ENCODE results near the gene TRMT10C.

DNA sequence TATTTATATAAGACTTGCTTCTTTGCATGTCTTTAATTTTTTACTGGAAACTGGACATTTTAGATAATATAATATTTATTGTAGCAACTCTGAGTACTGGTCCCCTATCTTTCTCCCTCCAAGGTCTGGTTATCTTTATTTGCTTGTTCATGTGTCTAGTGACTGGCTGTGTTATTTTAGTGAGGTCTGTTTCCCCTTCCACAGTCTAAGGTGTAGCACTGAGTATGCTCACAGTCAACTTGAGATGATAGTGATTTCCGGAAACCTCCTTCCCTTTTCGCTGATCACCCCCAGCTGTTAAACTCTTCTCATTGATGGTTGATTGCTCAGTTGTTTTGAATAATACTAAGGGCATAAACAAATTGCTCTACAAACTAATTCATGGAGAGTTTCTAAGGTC lies 49.4 kb downstream of the TRMT10C start:
- TF ChIP-seq CSDC2 (CRISPR knock-in tag; IDR thresholded peaks at IDR 0.05) (no peak), RARB (CRISPR knock-in tag; IDR thresholded peaks at IDR 0.05) (no peak), GLIS3 (CRISPR knock-in tag; IDR thresholded peaks at IDR 0.05) (no peak), ESRRG (CRISPR knock-in tag; IDR thresholded peaks at IDR 0.05) (no peak), ARNTL (CRISPR knock-in tag; IDR thresholded peaks at IDR 0.05; ENCODE audit: borderline replicate concordance, low read depth) (no peak), ZNF8 (CRISPR knock-in tag; IDR thresholded peaks at IDR 0.05) (no peak)
- TF ChIP-seq, protein P1, sequence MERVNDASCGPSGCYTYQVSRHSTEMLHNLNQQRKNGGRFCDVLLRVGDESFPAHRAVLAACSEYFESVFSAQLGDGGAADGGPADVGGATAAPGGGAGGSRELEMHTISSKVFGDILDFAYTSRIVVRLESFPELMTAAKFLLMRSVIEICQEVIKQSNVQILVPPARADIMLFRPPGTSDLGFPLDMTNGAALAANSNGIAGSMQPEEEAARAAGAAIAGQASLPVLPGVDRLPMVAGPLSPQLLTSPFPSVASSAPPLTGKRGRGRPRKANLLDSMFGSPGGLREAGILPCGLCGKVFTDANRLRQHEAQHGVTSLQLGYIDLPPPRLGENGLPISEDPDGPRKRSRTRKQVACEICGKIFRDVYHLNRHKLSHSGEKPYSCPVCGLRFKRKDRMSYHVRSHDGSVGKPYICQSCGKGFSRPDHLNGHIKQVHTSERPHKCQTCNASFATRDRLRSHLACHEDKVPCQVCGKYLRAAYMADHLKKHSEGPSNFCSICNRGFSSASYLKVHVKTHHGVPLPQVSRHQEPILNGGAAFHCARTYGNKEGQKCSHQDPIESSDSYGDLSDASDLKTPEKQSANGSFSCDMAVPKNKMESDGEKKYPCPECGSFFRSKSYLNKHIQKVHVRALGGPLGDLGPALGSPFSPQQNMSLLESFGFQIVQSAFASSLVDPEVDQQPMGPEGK (CRISPR knock-in tag; IDR thresholded peaks at IDR 0.05; ENCODE audit: borderline replicate concordance), result no peak
- TF ChIP-seq, protein P2, sequence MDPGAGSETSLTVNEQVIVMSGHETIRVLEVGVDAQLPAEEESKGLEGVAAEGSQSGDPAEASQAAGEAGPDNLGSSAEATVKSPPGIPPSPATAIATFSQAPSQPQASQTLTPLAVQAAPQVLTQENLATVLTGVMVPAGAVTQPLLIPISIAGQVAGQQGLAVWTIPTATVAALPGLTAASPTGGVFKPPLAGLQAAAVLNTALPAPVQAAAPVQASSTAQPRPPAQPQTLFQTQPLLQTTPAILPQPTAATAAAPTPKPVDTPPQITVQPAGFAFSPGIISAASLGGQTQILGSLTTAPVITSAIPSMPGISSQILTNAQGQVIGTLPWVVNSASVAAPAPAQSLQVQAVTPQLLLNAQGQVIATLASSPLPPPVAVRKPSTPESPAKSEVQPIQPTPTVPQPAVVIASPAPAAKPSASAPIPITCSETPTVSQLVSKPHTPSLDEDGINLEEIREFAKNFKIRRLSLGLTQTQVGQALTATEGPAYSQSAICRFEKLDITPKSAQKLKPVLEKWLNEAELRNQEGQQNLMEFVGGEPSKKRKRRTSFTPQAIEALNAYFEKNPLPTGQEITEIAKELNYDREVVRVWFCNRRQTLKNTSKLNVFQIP (CRISPR knock-in tag; IDR thresholded peaks at IDR 0.05; ENCODE audit: borderline replicate concordance, low read depth), result no peak

Measured in SK-N-SH treated with all-trans-retinoic acid at 6 μM for 48 hours (cell line).